ENCODE results near the gene MBD6. TPM values are rescaled to one million over a fixed set of nuclear protein-coding genes. Genes with fewer than 3 reads are reported as not detected.

MBD6 gene
- total and polyA plus RNA-seq, 2 of the 13 experiments (the other 11 are each of a cell fraction or from before 2014, with no cell fraction given): 4.1 to 5.9 TPM

GRCh38 chr12:57575771-57576612 lies 53.4 kb downstream of the MBD6 start (continued):
- no peak; the same call in 1 of the 2 replicates for TF ChIP-seq ZNF263 (CRISPR knock-in tag; IDR thresholded peaks at IDR 0.05)
- TF ChIP-seq ZFP1 (CRISPR knock-in tag; IDR thresholded peaks at IDR 0.05): peak; percentile 19; the same call in 1 of the 2 replicates
- peak; percentile 85; the same call in 1 of the 2 replicates for TF ChIP-seq PHF21A (CRISPR knock-in tag; IDR thresholded peaks at IDR 0.05)
- peak; percentile 38 to 67; a peak in 2 of 4 replicates for TF ChIP-seq EP300 (IDR thresholded peaks at IDR 0.05; ENCODE audit: low read depth in 2 of 2, low read length in 2 of 2)
- TF ChIP-seq EP300 (CRISPR knock-in tag; IDR thresholded peaks at IDR 0.05; ENCODE audit: borderline replicate concordance): no peak
- TF ChIP-seq, protein P1, sequence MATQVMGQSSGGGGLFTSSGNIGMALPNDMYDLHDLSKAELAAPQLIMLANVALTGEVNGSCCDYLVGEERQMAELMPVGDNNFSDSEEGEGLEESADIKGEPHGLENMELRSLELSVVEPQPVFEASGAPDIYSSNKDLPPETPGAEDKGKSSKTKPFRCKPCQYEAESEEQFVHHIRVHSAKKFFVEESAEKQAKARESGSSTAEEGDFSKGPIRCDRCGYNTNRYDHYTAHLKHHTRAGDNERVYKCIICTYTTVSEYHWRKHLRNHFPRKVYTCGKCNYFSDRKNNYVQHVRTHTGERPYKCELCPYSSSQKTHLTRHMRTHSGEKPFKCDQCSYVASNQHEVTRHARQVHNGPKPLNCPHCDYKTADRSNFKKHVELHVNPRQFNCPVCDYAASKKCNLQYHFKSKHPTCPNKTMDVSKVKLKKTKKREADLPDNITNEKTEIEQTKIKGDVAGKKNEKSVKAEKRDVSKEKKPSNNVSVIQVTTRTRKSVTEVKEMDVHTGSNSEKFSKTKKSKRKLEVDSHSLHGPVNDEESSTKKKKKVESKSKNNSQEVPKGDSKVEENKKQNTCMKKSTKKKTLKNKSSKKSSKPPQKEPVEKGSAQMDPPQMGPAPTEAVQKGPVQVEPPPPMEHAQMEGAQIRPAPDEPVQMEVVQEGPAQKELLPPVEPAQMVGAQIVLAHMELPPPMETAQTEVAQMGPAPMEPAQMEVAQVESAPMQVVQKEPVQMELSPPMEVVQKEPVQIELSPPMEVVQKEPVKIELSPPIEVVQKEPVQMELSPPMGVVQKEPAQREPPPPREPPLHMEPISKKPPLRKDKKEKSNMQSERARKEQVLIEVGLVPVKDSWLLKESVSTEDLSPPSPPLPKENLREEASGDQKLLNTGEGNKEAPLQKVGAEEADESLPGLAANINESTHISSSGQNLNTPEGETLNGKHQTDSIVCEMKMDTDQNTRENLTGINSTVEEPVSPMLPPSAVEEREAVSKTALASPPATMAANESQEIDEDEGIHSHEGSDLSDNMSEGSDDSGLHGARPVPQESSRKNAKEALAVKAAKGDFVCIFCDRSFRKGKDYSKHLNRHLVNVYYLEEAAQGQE (IDR thresholded peaks at IDR 0.05; ENCODE audit: borderline replicate concordance in 1 of 2, low read depth in 1 of 2, low read length in 2 of 2): 0 out of 4 replicates have a peak, but pooled peaks of 1 of the 2 experiments have one; percentile 26
- peak; percentile 91 for TF ChIP-seq PITX1 (CRISPR knock-in tag; IDR thresholded peaks at IDR 0.05)
- TF ChIP-seq, protein P2, sequence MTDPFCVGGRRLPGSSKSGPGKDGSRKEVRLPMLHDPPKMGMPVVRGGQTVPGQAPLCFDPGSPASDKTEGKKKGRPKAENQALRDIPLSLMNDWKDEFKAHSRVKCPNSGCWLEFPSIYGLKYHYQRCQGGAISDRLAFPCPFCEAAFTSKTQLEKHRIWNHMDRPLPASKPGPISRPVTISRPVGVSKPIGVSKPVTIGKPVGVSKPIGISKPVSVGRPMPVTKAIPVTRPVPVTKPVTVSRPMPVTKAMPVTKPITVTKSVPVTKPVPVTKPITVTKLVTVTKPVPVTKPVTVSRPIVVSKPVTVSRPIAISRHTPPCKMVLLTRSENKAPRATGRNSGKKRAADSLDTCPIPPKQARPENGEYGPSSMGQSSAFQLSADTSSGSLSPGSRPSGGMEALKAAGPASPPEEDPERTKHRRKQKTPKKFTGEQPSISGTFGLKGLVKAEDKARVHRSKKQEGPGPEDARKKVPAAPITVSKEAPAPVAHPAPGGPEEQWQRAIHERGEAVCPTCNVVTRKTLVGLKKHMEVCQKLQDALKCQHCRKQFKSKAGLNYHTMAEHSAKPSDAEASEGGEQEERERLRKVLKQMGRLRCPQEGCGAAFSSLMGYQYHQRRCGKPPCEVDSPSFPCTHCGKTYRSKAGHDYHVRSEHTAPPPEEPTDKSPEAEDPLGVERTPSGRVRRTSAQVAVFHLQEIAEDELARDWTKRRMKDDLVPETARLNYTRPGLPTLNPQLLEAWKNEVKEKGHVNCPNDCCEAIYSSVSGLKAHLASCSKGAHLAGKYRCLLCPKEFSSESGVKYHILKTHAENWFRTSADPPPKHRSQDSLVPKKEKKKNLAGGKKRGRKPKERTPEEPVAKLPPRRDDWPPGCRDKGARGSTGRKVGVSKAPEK (CRISPR knock-in tag; IDR thresholded peaks at IDR 0.05; ENCODE audit: borderline replicate concordance): 0 out of 2 replicates have a peak, but pooled peaks have one; percentile 44
- TF ChIP-seq YY1 (IDR thresholded peaks at IDR 0.05; ENCODE audit: insufficient read depth, insufficient replicate concordance, low read depth, low read length): peak; percentile 31
- TF ChIP-seq MAX (IDR thresholded peaks at IDR 0.05): peak; percentile 69
- TF ChIP-seq, protein P3, sequence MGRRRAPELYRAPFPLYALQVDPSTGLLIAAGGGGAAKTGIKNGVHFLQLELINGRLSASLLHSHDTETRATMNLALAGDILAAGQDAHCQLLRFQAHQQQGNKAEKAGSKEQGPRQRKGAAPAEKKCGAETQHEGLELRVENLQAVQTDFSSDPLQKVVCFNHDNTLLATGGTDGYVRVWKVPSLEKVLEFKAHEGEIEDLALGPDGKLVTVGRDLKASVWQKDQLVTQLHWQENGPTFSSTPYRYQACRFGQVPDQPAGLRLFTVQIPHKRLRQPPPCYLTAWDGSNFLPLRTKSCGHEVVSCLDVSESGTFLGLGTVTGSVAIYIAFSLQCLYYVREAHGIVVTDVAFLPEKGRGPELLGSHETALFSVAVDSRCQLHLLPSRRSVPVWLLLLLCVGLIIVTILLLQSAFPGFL (CRISPR knock-in tag; IDR thresholded peaks at IDR 0.05): no peak
- no peak for TF ChIP-seq ZNF576 (CRISPR knock-in tag; IDR thresholded peaks at IDR 0.05)
- TF ChIP-seq, protein P4, sequence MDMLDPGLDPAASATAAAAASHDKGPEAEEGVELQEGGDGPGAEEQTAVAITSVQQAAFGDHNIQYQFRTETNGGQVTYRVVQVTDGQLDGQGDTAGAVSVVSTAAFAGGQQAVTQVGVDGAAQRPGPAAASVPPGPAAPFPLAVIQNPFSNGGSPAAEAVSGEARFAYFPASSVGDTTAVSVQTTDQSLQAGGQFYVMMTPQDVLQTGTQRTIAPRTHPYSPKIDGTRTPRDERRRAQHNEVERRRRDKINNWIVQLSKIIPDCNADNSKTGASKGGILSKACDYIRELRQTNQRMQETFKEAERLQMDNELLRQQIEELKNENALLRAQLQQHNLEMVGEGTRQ (IDR thresholded peaks at IDR 0.05; ENCODE audit: low read depth, low read length): no peak
- TF ChIP-seq, protein P4 (CRISPR knock-in tag; IDR thresholded peaks at IDR 0.05; ENCODE audit: borderline replicate concordance): peak; percentile 31; the same call in 1 of the 2 replicates

Measured in HepG2 (cell line).